ENCODE results near the gene ZNF281.
A peak's percentile ranks its signal among the peaks of the same experiment; 100 is the strongest.

Gene ZNF281, protein sequence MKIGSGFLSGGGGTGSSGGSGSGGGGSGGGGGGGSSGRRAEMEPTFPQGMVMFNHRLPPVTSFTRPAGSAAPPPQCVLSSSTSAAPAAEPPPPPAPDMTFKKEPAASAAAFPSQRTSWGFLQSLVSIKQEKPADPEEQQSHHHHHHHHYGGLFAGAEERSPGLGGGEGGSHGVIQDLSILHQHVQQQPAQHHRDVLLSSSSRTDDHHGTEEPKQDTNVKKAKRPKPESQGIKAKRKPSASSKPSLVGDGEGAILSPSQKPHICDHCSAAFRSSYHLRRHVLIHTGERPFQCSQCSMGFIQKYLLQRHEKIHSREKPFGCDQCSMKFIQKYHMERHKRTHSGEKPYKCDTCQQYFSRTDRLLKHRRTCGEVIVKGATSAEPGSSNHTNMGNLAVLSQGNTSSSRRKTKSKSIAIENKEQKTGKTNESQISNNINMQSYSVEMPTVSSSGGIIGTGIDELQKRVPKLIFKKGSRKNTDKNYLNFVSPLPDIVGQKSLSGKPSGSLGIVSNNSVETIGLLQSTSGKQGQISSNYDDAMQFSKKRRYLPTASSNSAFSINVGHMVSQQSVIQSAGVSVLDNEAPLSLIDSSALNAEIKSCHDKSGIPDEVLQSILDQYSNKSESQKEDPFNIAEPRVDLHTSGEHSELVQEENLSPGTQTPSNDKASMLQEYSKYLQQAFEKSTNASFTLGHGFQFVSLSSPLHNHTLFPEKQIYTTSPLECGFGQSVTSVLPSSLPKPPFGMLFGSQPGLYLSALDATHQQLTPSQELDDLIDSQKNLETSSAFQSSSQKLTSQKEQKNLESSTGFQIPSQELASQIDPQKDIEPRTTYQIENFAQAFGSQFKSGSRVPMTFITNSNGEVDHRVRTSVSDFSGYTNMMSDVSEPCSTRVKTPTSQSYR

DNA sequence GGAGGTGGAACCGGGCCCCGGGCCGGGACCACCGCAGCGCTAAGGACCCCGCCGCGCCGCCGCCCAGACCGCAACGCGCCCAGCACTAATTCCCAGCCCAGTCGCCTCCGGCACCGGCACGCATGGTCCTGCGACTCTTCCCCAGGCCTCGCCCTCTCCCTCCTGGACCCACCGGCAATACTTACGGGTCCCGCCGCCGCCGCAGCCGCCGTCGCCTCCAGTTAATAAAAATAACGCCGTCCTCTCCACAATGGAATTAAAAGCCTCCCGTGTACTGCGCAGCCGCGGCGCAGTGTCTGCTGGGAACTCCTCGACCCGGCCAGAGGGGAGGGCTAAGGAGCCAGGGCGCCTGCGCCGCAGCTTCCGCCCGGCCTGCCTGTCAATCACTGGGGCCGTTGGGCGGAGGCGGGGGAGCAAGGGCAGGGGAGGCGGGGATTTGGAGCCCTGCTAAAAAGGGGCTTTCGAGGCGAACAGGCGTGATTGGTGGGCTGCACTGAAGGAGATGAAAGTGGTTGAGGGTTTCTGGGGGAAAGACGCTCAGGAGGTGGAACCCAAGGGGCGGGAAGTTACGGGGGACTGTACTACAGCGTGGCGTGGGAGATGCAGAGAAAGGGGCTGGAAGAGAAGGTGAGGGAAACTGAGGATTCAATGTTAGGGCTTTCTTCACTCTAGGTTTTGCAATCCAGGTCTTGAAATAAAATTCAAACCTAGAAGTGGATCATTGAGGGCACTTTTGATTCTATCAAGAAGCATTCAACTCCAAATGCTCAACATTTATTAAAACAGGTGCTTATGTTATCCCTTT lies at the start of gene ZNF281:
ZNF281 (minus strand) TSS at position 276 of the 805 bp plus-strand sequence. CDS start 331 bp downstream, outside the sequence.
- DNase-seq: peak; percentile 97

DNA sequence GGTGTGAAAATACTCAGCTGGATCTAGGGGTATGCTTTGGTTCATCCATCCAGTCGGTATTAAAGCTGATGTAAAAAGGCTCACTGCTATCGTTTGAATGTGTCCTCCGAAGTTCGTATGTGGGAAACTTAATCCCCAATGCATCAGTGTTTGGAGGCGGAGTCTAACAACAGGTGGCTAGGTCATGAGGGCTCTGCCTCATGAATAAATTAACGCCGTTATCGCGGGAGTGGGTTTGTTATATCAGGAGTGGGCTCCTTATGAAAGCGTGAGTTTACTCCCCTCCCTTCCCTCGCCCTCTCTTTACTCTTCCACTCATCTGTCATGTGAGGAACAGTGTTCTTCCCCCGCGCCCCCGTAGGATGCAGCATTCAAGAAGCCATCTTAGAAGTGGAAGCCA lies 48.9 kb upstream of the ZNF281 start:
- DNase-seq: no peak

DNA sequence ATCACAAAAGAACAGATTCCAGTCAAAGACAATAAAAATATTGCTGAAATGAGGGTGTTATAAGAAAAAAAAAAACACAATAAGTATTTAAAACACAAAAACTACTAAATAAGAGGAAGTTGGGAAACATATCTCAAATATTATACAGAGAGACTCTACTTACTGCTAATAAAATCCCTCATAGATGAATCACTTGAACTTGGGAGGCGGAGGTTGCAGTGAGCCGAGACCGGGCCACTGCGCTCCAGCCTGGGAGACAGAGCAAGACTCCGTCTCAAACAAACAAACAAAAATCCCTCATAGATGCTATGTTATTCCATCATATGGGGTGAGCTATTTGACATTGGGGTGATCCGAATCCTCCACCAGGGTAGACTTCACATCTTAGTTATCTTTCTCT lies 48.0 kb upstream of the ZNF281 start:
- no peak for DNase-seq

GRCh38 chr1:200454425-200454824 lies 44.6 kb upstream of the ZNF281 start:
- DNase-seq: no peak

- DNase-seq: no peak
These were observed 43.7 kb upstream of the ZNF281 start for GRCh38 chr1:200453553-200453905.

GRCh38 chr1:200452850-200453552 lies 43.2 kb upstream of the ZNF281 start:
- no peak for DNase-seq

- no peak for DNase-seq
These were observed 38.4 kb upstream of the ZNF281 start for GRCh38 chr1:200448034-200448762.

DNA sequence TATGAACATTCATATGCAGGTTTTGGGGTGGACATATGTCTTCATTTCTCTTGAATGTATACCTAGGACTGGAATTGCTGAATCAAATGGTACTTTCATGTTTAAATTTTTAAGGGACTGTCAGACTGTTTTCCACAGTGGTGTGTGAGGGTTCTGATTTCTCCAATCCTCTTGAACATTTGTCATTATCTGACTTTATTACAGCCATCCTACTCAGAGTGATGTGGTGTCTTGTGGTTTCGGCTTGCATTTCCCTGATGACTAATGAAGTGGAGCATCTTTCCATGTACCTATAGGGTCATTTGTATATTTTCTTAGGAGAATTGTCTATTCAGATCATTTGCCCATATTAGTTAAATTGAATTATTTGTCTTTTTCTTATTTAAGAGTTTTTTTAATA lies 35.4 kb upstream of the ZNF281 start:
- peak; percentile 43 for DNase-seq

- no peak for DNase-seq
These were observed 34.6 kb upstream of the ZNF281 start for GRCh38 chr1:200444478-200444877.

DNA sequence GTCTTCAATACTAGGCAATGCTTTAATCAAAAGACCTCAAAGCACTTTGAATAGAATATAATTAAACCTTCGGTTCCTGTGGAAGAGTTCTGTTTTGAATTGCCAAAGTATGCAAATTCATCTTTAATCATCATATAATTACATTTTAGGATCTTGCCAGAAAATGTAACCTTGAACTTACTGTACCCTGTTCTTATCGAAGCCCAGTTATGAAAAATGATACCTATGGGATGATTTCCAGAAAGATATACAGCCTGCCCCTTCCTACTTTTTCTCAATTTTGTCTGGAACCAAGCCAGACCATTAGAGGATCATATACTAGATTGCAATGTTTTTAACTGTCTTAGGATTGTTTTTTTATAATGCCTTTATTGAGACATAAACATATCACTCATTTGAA lies 34.0 kb upstream of the ZNF281 start:
- no peak for DNase-seq

DNA sequence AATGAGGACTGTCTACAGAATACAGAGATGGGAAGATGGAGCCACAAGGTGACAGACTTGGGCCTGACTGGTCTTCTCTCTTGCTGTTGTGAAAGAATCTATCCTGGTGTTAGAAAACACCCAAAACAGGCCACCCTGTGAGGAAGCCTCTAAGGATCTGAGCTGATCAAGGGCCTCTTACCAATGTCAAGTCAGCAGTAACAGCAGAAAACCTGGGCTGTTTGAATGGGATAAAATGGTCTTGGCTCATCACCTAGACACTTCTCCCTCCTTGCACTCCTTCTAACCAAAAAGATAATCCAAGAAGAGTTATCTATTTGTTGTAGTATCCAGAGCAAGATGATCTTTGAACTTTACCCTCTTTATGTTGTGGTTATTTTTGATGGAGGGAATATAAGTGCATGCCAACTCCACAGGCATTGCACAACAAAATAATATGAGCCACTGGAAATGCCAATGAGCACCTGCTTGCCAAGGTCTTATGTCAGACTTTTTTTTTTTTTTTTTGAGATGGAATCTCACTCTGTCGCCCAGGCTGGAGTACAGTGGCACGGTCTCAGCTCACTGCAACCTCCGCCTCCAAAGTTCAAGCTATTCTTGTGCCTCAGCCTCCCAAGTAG lies 32.8 kb upstream of the ZNF281 start:
- no peak for DNase-seq

DNA sequence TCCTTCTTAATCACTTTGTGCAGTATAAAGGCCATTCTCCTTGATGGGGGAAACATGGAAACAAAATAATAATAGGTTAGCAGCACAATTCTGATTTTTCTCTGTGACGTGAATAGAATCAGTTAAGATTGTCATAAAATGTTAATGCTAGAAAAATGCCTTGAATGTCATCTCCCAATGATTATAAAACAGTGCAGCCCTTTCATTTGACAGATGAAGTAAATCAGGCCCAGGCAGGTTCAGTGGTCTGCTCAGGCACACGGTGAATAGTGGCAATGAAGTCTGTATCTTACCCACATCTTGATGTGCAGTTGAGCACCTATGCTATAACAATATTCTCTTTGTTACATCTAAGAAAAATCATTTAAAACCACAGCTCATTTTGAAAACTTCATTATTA lies 32.2 kb upstream of the ZNF281 start:
- no peak for DNase-seq

GRCh38 chr1:200438911-200439310 lies 29.1 kb upstream of the ZNF281 start:
- DNase-seq: no peak

DNA sequence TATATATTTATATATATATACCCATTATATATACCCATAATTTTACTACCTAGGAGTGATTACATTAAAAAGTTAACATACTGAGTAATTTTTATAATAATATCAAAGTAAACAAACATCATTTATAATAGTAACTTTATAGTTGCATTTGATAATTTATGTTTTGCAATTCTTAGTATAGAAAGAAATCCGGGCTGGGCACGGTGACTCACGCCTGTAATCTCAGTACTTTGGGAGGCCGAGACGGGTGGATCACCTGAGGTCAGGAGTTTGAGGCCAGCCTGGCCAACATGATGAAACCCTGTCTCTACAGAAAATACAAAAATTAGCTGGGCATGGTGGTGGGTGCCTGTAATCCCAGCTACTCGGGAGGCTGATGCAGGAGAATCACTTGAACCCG lies 28.6 kb upstream of the ZNF281 start:
- DNase-seq: peak; percentile 8

DNA sequence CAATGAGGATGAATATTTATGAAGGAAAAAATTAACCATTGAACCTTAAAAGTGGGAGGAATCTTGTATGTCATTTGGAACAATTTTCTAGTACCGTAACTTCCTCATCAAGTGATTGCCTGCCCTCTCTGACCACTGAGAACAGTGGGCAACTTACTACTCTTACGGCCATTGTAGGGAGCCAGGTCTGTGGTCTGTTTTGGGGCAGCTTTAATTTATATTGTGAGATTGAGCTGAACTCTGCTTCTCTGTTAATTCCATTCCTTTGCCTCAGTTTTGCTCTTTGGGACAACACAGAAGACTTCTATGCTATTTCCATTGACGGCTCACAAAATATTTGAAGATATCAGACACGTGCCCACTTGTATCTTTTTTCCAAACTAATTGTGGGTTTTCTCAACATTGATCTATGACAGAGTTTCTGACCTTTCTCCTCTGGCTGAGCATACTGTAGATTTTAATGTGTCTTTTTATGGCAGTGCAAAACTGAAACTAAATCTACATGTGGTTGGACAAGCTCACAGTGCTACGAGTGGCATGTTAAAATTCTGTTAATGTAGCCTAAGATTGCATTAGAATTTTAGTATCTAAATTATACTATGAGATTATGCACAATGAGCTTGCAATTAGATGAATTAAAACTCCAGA lies 27.8 kb upstream of the ZNF281 start:
- DNase-seq: no peak

GRCh38 chr1:200437088-200437487 lies 27.3 kb upstream of the ZNF281 start:
- no peak for DNase-seq

DNA sequence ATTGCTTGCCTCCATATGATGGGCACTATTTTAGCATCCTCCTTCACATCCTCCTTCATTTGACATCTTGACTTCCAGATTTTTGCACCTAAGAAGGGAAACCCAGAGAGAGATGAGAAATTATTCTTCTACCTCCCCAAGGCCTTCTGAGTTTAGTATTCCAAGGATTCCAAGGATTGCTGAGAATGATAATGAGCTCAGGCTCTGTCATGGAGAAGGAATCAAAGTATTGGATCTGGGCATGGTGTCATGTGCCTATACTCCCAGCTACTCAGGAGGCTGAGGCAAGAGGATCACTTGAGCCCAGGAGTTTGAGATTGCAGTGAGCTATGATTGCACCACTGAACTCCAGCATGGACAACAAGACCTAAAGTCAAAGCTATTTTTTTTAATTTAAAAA lies 26.6 kb upstream of the ZNF281 start:
- DNase-seq: no peak

- DNase-seq: no peak
These were observed 25.5 kb upstream of the ZNF281 start for GRCh38 chr1:200435200-200435780.

DNA sequence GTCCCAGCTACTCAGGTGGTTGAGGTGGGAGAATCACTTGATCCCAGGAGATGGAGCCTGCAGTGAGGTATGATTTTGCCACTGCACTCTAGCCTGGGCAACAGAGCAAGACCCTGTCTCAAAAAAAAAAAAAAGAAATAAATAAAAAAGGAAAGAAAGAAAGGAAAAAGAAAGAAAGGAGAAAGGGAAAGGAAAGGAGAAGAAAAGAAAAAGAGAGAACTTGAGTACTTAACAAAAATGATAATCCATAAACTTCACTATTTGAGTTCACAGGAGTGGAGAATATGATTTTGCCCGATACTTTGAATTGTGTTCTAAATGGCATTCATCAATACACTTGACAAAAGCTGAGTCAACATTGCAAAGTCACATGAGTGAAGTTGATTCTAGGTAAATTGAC lies 23.8 kb upstream of the ZNF281 start:
- no peak for DNase-seq

DNA sequence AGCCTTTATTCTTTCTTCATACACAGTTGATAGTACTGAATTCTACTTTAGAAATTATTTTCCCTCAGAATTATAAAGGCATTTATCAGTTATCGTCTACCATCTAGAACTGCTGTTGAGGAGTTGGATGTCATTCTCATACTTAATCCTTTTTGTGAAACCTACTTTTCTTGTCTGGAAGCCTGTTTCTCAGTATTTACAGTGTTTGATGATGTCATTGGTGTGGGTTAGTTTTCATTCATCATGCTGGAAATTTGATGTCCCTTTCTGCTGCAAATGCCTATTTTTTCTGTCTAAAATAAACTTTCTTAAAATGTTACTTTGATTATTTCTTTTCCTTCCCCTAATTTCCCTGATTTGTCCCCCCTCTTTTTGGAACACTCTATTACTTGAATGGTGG lies 22.8 kb upstream of the ZNF281 start:
- DNase-seq: no peak
